ENCODE data around the gene BTG4. TPM values are rescaled to one million over a fixed set of nuclear protein-coding genes. Genes with fewer than 3 reads are reported as not detected.

BTG4 gene
- total and polyA plus RNA-seq, 2 of the 8 experiments (the other 6 are each of a cell fraction or from before 2014, with no cell fraction given), result 0.06 TPM; not detected in 1

GRCh38 chr11:111524056-111524455 is 11.9 kb upstream of the BTG4 start:
- Histone ChIP-seq H3K27me3 (replicated peaks in 1 of 4; ENCODE audit: control insufficient read depth in 3 of 4, extremely low read depth in 1 of 4, insufficient read depth in 3 of 4, low read length in 3 of 4) (no peaks in the 10 kb centered on the region), H3K79me2 (ENCODE audit: control insufficient read depth in 1 of 2, insufficient read depth in 2 of 2, low read length in 2 of 2) (no peaks in the 10 kb centered on the region), H4K8ac (ENCODE audit: extremely low read depth, insufficient read depth, low read length) (no peak overlapping the region), H3K23me2 (ENCODE audit: low read depth, low read length) (no peaks in the 10 kb centered on the region), H4K91ac (replicated peaks; ENCODE audit: insufficient read length, low read length) (no peak overlapping the region), H2BK12ac (ENCODE audit: low read depth, low read length) (no peak overlapping the region), H3K79me1 (ENCODE audit: low read depth, low read length) (no peaks in the 10 kb centered on the region), H2AK5ac (ENCODE audit: low read depth, low read length) (no peak overlapping the region), H3K4me1 (replicated peaks in 1 of 4; ENCODE audit: control insufficient read depth in 3 of 4, insufficient read depth in 4 of 4, low read length in 3 of 4) (no peaks in the 10 kb centered on the region), H3K14ac (ENCODE audit: insufficient read length) (no peak overlapping the region), H3K9ac (replicated peaks in 1 of 4; ENCODE audit: extremely low read depth in 1 of 4, low read depth in 3 of 4, low read length in 3 of 4) (no peak overlapping the region), H4K5ac (ENCODE audit: insufficient read length, low read depth, low read length) (no peak overlapping the region), H3K18ac (ENCODE audit: extremely low read depth, low read length) (no peak overlapping the region), H3K23ac (ENCODE audit: insufficient read length) (no peak overlapping the region), H3K27ac (ENCODE audit: low read depth, low read length) (no peak overlapping the region), H4K20me1 (replicated peaks in 1 of 2; ENCODE audit: control insufficient read depth in 1 of 2, insufficient read depth in 2 of 2, low read length in 2 of 2) (no peaks in the 10 kb centered on the region), H3K9me3 (ENCODE audit: insufficient read depth in 2 of 2, low read depth in 1 of 2, low read length in 1 of 2) (no peaks in the 10 kb centered on the region), H3K56ac (replicated peaks; ENCODE audit: insufficient read length, low read depth, low read length) (no peak overlapping the region), H3K4ac (replicated peaks; ENCODE audit: insufficient read length, low read depth, low read length) (no peak overlapping the region), H2BK20ac (ENCODE audit: low read length) (no peak overlapping the region), H2BK120ac (replicated peaks; ENCODE audit: low read depth, low read length) (no peak overlapping the region), H2AFZ (ENCODE audit: low read length) (no peak overlapping the region), H3K4me3 (ENCODE audit: extremely low read depth in 1 of 4, insufficient read depth in 2 of 4, low read depth in 3 of 4, low read length in 4 of 4) (no peak overlapping the region), H3K4me2 (ENCODE audit: insufficient read depth in 1 of 2, low read depth in 2 of 2, low read length in 2 of 2) (no peak overlapping the region), H2BK5ac (ENCODE audit: low read depth, low read length) (no peak overlapping the region), H3K36me3 (ENCODE audit: control insufficient read depth in 2 of 4, insufficient read depth in 4 of 4, low read length in 3 of 4) (no peaks in the 10 kb centered on the region), H2BK15ac (ENCODE audit: low read length) (no peak overlapping the region)
- ChIA-PET CTCF (ENCODE audit: partially characterized antibody) (interaction anchor here (1.0 to 1.2 kb wide), 2 partner anchors 11 to 13 kb away, joined by 3 to 5 read pairs; no protein-coding TSS in a partner anchor), POLR2A (ENCODE audit: partially characterized antibody) (no interaction called here)
- FAIRE-seq, result no peak
- WGBS, 2 experiments (ENCODE audit: extremely low coverage in 1 of 2, insufficient coverage in 1 of 2, insufficient read length in 1 of 2, insufficient replicate concordance in 2 of 2, low coverage in 1 of 2, low lambda C conversion rate in 2 of 2, missing lambda C conversion rate in 1 of 2), result 81% methylated on average over 1 of the region's 1 CpG; no CpG with 5 or more reads in 1 of the 2 experiments
- no peak for DNase-seq (ENCODE audit: low read depth in 1 of 2, low spot score in 2 of 2)
- TF ChIP-seq PHF8 (conservative IDR thresholded peaks at IDR 0.05; ENCODE audit: low read depth, low read length), result no peak
- TF ChIP-seq, protein P1, sequence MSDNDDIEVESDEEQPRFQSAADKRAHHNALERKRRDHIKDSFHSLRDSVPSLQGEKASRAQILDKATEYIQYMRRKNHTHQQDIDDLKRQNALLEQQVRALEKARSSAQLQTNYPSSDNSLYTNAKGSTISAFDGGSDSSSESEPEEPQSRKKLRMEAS (IDR thresholded peaks at IDR 0.05), result no peak

Data from H1 (cell line).